Measurements from ENCODE around the gene PIP5K1B. TPM values are rescaled to one million over a fixed set of nuclear protein-coding genes. Genes with fewer than 3 reads are reported as not detected.

Gene PIP5K1B
- total and polyA plus RNA-seq, 7 donors, result 10.3 to 72.6 (median 23.5) TPM

GRCh38 chr9:68719847-68720246 lies 14.8 kb downstream of the PIP5K1B start:
- H3K4me1 ChIP-seq, result peaks cover 0 to 20% (median 9%) of the 10 kb centered on the region in 4 donors
- 5 to 36% methylated on average over 2 of the region's 2 CpGs for WGBS, 2 donors
- intact Hi-C loops (cut with DNase I), result no loop called here
- no peak for TF ChIP-seq EP300 (IDR thresholded peaks at IDR 0.05)
- no peak for TF ChIP-seq POLR2A (IDR thresholded peaks at IDR 0.05)
- TF ChIP-seq POLR2AphosphoS5 (IDR thresholded peaks at IDR 0.05), result no peak
- no peak for TF ChIP-seq CTCF (IDR thresholded peaks at IDR 0.05)
- H3K27ac ChIP-seq, result no peak overlapping the region
- H3K4me3 ChIP-seq, result no peak overlapping the region
- H3K9me3 ChIP-seq, result no peaks in the 10 kb centered on the region
- no peaks in the 10 kb centered on the region for H3K27me3 ChIP-seq
- no peak for DNase-seq
- no peaks in the 10 kb centered on the region for H3K36me3 ChIP-seq

GRCh38 chr9:68720656-68721313 lies 15.7 kb downstream of the PIP5K1B start:
- Histone ChIP-seq H3K27me3 (no peaks in the 10 kb centered on the region), H3K4me3 (no peak overlapping the region), H3K27ac (no peak overlapping the region), H3K4me1 (peaks cover 0 to 20% (median 9%) of the 10 kb centered on the region in 4 donors), H3K9me3 (no peaks in the 10 kb centered on the region), H3K36me3 (no peaks in the 10 kb centered on the region)
- WGBS, 2 donors, result 92 to 94% methylated on average over 7 of the region's 7 CpGs
- DNase-seq, result no peak
- TF ChIP-seq POLR2A (IDR thresholded peaks at IDR 0.05) (no peak), EP300 (IDR thresholded peaks at IDR 0.05) (no peak), POLR2AphosphoS5 (IDR thresholded peaks at IDR 0.05) (no peak), CTCF (IDR thresholded peaks at IDR 0.05) (no peak)
- intact Hi-C loops (cut with DNase I), result no loop called here

- TF ChIP-seq POLR2AphosphoS5 (IDR thresholded peaks at IDR 0.05), result no peak
- TF ChIP-seq EP300 (IDR thresholded peaks at IDR 0.05), result no peak
- no peak for TF ChIP-seq CTCF (IDR thresholded peaks at IDR 0.05)
- TF ChIP-seq POLR2A (IDR thresholded peaks at IDR 0.05), result no peak
- H3K36me3 ChIP-seq, result no peaks in the 10 kb centered on the region
- intact Hi-C loops (cut with DNase I), result no loop called here
- no peaks in the 10 kb centered on the region for H3K27me3 ChIP-seq
- 91% methylated on average over 8 of the region's 8 CpGs for WGBS, 2 donors
- peaks cover 0 to 20% (median 9%) of the 10 kb centered on the region in 4 donors for H3K4me1 ChIP-seq
- DNase-seq, result no peak
- no peaks in the 10 kb centered on the region for H3K9me3 ChIP-seq
- no peak overlapping the region for H3K4me3 ChIP-seq
- H3K27ac ChIP-seq, result no peak overlapping the region
Measured at GRCh38 chr9:68721666-68722330, 16.8 kb downstream of the PIP5K1B start.

- TF ChIP-seq POLR2AphosphoS5 (IDR thresholded peaks at IDR 0.05), result no peak
- TF ChIP-seq EP300 (IDR thresholded peaks at IDR 0.05), result no peak
- TF ChIP-seq CTCF (IDR thresholded peaks at IDR 0.05), result no peak
- TF ChIP-seq POLR2A (IDR thresholded peaks at IDR 0.05), result no peak
- WGBS, 2 donors, result 84 to 85% methylated on average over 3 of the region's 3 CpGs
Measured at GRCh38 chr9:68725070-68725469, 20.0 kb downstream of the PIP5K1B start.

More at GRCh38 chr9:68725070-68725469, 20.0 kb downstream of the PIP5K1B start:
- H3K4me1 ChIP-seq, result peaks cover 0 to 2% (median 0%) of the 10 kb centered on the region in 4 donors
- DNase-seq, result no peak
- intact Hi-C loops (cut with DNase I), result no loop called here
- H3K27ac ChIP-seq, result no peak overlapping the region
- no peaks in the 10 kb centered on the region for H3K9me3 ChIP-seq
- no peaks in the 10 kb centered on the region for H3K36me3 ChIP-seq
- H3K27me3 ChIP-seq, result no peaks in the 10 kb centered on the region
- no peak overlapping the region for H3K4me3 ChIP-seq

Data from sigmoid colon (tissue), 7 donors.